ENCODE results near the gene SMG6.

SMG6 gene

GRCh38 chr17:2138761-2139160 lies 164.8 kb downstream of the SMG6 start:
- Mint-ChIP-seq H3K27ac (peak overlapping the region; percentile 81), H3K4me3 (no peak overlapping the region), H3K36me3 (ENCODE audit: low read depth) (peaks cover 6% of the 10 kb centered on the region), H3K9me3 (no peaks in the 10 kb centered on the region), H3K27me3 (ENCODE audit: low read depth, poor library complexity) (no peaks in the 10 kb centered on the region), H3K4me1 (peaks cover 22% of the 10 kb centered on the region)
- DNase-seq, result no peak
- no peak for TF ChIP-seq CTCF (IDR thresholded peaks at IDR 0.05)

GRCh38 chr17:2138318-2138717 lies 165.3 kb downstream of the SMG6 start:
- DNase-seq, result no peak
- peak overlapping the region; percentile 81 for H3K27ac Mint-ChIP-seq

GRCh38 chr17:2137342-2138098 lies 166.1 kb downstream of the SMG6 start:
- H3K27ac Mint-ChIP-seq, result peak overlapping the region; percentile 94
- H3K4me1 Mint-ChIP-seq, result peaks cover 22% of the 10 kb centered on the region
- no peaks in the 10 kb centered on the region for H3K27me3 Mint-ChIP-seq (ENCODE audit: low read depth, poor library complexity)
- no peaks in the 10 kb centered on the region for H3K9me3 Mint-ChIP-seq
- H3K4me3 Mint-ChIP-seq, result no peak overlapping the region
- no peak for DNase-seq
- no peaks in the 10 kb centered on the region for H3K36me3 Mint-ChIP-seq (ENCODE audit: low read depth)
- TF ChIP-seq CTCF (IDR thresholded peaks at IDR 0.05), result no peak

More at GRCh38 chr17:2138318-2138717, 165.3 kb downstream of the SMG6 start:
- H3K36me3 Mint-ChIP-seq (ENCODE audit: low read depth), result peaks cover 3% of the 10 kb centered on the region
- no peak for TF ChIP-seq CTCF (IDR thresholded peaks at IDR 0.05)
- no peak overlapping the region for H3K4me3 Mint-ChIP-seq
- H3K4me1 Mint-ChIP-seq, result peaks cover 22% of the 10 kb centered on the region
- no peaks in the 10 kb centered on the region for H3K27me3 Mint-ChIP-seq (ENCODE audit: low read depth, poor library complexity)
- H3K9me3 Mint-ChIP-seq, result no peaks in the 10 kb centered on the region

GRCh38 chr17:2136241-2136640 lies 167.3 kb downstream of the SMG6 start:
- TF ChIP-seq CTCF (IDR thresholded peaks at IDR 0.05), result no peak
- no peaks in the 10 kb centered on the region for H3K36me3 Mint-ChIP-seq (ENCODE audit: low read depth)
- no peaks in the 10 kb centered on the region for H3K27me3 Mint-ChIP-seq (ENCODE audit: low read depth, poor library complexity)
- no peaks in the 10 kb centered on the region for H3K9me3 Mint-ChIP-seq
- no peak for DNase-seq
- H3K4me1 Mint-ChIP-seq, result peaks cover 22% of the 10 kb centered on the region
- no peak overlapping the region for H3K27ac Mint-ChIP-seq
- no peak overlapping the region for H3K4me3 Mint-ChIP-seq

- Mint-ChIP-seq H3K27me3 (ENCODE audit: low read depth, poor library complexity) (peaks cover 6% of the 10 kb centered on the region), H3K4me3 (no peak overlapping the region), H3K36me3 (ENCODE audit: low read depth) (peaks cover 23% of the 10 kb centered on the region), H3K4me1 (peaks cover 22% of the 10 kb centered on the region), H3K27ac (no peak overlapping the region), H3K9me3 (no peaks in the 10 kb centered on the region)
- no peak for DNase-seq
- no peak for TF ChIP-seq CTCF (IDR thresholded peaks at IDR 0.05)
These were observed 175.6 kb downstream of the SMG6 start for GRCh38 chr17:2128011-2128410.

GRCh38 chr17:2125013-2125535 lies 178.5 kb downstream of the SMG6 start:
- peaks cover 6% of the 10 kb centered on the region for H3K27me3 Mint-ChIP-seq (ENCODE audit: low read depth, poor library complexity)

More at GRCh38 chr17:2125013-2125535, 178.5 kb downstream of the SMG6 start:
- TF ChIP-seq CTCF (IDR thresholded peaks at IDR 0.05), result no peak
- no peak for DNase-seq
- Mint-ChIP-seq H3K4me3 (no peak overlapping the region), H3K36me3 (ENCODE audit: low read depth) (peaks cover 35% of the 10 kb centered on the region), H3K27ac (no peak overlapping the region), H3K4me1 (peaks cover 33% of the 10 kb centered on the region), H3K9me3 (no peaks in the 10 kb centered on the region)

All from nephron progenitor cell (in vitro differentiated cells).